ENCODE measurements around the gene ANKRD22.

Gene ANKRD22

DNA sequence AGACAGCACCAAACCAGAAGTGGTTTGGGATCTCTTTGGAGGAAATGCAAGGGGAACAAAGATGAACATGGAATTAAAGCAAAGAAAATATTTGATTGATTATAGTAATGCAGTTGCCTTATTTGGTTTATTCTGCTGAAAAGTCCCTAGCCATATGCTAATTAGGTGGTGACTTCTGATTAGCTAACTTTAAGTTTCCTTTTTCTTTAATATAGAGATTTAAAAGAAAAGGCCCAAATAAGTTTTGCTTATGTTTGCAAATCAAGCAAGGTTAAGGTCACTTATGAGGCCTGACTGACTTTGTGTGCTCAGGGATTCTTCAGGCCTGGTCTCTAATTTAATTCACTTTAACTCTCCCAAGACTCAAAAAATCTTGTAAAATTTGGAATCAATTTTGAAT is 6.2 kb upstream of the ANKRD22 start:
- no peak overlapping the region for H3K4me3 Mint-ChIP-seq
- H3K27ac Mint-ChIP-seq: no peak overlapping the region
- peaks cover 15% of the 10 kb centered on the region for H3K27me3 Mint-ChIP-seq (ENCODE audit: low read depth, poor library complexity)
- no peaks in the 10 kb centered on the region for H3K9me3 Mint-ChIP-seq
- H3K4me1 Mint-ChIP-seq: no peaks in the 10 kb centered on the region
- TF ChIP-seq, protein P1, sequence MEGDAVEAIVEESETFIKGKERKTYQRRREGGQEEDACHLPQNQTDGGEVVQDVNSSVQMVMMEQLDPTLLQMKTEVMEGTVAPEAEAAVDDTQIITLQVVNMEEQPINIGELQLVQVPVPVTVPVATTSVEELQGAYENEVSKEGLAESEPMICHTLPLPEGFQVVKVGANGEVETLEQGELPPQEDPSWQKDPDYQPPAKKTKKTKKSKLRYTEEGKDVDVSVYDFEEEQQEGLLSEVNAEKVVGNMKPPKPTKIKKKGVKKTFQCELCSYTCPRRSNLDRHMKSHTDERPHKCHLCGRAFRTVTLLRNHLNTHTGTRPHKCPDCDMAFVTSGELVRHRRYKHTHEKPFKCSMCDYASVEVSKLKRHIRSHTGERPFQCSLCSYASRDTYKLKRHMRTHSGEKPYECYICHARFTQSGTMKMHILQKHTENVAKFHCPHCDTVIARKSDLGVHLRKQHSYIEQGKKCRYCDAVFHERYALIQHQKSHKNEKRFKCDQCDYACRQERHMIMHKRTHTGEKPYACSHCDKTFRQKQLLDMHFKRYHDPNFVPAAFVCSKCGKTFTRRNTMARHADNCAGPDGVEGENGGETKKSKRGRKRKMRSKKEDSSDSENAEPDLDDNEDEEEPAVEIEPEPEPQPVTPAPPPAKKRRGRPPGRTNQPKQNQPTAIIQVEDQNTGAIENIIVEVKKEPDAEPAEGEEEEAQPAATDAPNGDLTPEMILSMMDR (IDR thresholded peaks at IDR 0.05): no peak
- DNase-seq: no peak
- H3K36me3 Mint-ChIP-seq (ENCODE audit: low read depth): no peaks in the 10 kb centered on the region

DNA sequence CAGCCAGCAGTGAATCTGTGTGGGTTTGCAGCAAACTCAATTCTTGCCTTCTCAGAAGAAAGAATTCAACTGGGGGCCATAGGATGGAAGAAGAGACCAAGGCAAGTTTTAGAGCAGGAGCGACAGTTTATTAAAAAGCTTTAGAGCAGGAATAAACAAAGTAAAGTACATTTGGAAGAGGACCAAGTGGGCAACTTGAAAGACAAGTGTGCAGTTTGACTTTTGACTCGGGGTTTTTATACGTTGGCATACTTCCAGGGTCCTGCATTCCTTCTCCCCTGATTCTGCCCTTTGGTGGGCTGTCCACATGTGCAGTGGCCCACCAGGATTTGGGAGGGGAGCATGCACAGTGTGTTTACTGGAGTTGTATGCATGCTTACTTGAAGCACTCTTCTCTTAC is 3.0 kb upstream of the ANKRD22 start:
- TF ChIP-seq, protein P1 (IDR thresholded peaks at IDR 0.05): no peak
- Mint-ChIP-seq H3K4me1 (peaks cover 5% of the 10 kb centered on the region), H3K9me3 (no peaks in the 10 kb centered on the region), H3K27ac (no peak overlapping the region), H3K4me3 (no peak overlapping the region), H3K36me3 (ENCODE audit: low read depth) (no peaks in the 10 kb centered on the region), H3K27me3 (ENCODE audit: low read depth, poor library complexity) (peaks cover 6% of the 10 kb centered on the region)
- DNase-seq: no peak

DNA sequence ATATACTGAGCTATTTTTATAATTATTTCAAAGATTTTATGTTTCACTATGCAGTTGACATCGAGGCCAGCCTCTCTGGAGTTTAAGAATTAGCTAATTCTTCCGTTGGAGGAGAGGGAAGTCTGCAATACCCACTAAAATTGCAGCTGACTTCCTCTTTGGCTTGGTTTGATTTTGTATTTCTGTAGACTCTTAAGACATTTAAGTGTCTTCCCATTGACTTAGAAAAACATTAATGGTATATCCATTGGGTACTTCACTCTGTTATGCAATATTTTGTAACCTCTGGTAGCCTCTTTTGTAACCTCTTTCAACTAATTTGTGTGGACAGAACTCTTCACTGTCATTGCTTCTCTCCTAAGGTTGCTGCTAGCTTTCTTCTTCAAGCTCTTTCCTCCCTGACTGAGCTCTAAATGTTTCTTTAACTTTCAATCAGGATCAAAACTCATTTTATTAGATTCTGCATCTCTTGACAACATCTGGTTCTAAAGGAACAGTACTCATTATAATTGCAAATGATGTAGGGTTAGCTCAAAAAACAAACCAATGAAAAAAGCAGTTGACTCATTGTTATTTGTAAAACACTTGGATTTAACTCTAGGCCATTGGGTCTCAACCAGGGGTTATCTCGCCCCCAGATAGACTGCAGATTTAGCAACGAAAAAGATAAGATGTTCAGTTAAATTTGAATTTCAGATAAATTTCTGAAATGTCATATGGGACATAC is 1.7 kb upstream of the ANKRD22 start:
- DNase-seq: no peak
- no peaks in the 10 kb centered on the region for H3K36me3 Mint-ChIP-seq (ENCODE audit: low read depth)
- TF ChIP-seq, protein P1 (IDR thresholded peaks at IDR 0.05): no peak
- H3K4me1 Mint-ChIP-seq: peaks cover 5% of the 10 kb centered on the region
- H3K9me3 Mint-ChIP-seq: no peaks in the 10 kb centered on the region
- H3K4me3 Mint-ChIP-seq: no peak overlapping the region
- peaks cover 6% of the 10 kb centered on the region for H3K27me3 Mint-ChIP-seq (ENCODE audit: low read depth, poor library complexity)
- no peak overlapping the region for H3K27ac Mint-ChIP-seq

DNA sequence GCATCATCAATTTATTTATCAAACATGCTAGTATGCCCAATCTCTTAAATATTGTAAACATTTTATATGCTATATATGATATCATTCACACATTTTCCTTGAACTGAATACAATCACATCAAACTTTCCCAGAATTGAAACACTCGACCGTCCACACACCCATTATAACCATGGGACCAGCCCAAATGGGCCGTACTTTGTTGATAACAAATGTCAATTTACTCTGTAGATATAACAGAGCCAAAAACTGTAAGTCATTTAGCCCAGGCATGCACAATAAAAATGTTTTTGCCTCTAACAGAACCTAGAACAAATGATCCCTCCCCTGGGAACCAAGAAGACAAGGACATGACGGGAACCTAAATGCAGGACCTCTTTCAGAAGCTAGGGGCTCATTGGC is 683 bp upstream of the ANKRD22 start:
- TF ChIP-seq, protein P1 (IDR thresholded peaks at IDR 0.05): no peak
- no peak overlapping the region for H3K27ac Mint-ChIP-seq
- DNase-seq: no peak
- no peaks in the 10 kb centered on the region for H3K36me3 Mint-ChIP-seq (ENCODE audit: low read depth)
- no peak overlapping the region for H3K4me3 Mint-ChIP-seq
- peaks cover 5% of the 10 kb centered on the region for H3K4me1 Mint-ChIP-seq
- H3K27me3 Mint-ChIP-seq (ENCODE audit: low read depth, poor library complexity): peaks cover 6% of the 10 kb centered on the region
- no peaks in the 10 kb centered on the region for H3K9me3 Mint-ChIP-seq

DNA sequence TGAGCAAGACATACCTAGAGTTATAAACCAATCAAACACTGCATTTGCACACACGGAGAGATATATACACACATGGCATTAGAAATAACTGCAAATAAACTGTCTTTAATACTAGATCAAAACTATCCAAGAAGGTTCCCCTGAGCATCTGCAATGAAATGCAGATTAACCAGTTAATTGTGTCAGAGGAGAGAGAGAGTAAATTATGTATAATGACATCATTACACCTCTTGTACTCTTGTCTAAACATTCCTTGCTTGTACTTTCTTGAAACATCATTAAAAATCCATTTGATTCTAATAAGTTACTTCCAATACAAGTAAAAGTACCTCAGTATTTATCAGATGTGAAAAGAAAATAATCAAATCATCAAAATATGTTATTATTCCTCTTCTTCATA is 932 bp downstream of the ANKRD22 start:
- Mint-ChIP-seq H3K4me3 (no peak overlapping the region), H3K27me3 (ENCODE audit: low read depth, poor library complexity) (peaks cover 6% of the 10 kb centered on the region), H3K27ac (no peak overlapping the region), H3K36me3 (ENCODE audit: low read depth) (no peaks in the 10 kb centered on the region), H3K9me3 (no peaks in the 10 kb centered on the region), H3K4me1 (peaks cover 5% of the 10 kb centered on the region)
- no peak for DNase-seq
- TF ChIP-seq, protein P1 (IDR thresholded peaks at IDR 0.05): no peak

DNA sequence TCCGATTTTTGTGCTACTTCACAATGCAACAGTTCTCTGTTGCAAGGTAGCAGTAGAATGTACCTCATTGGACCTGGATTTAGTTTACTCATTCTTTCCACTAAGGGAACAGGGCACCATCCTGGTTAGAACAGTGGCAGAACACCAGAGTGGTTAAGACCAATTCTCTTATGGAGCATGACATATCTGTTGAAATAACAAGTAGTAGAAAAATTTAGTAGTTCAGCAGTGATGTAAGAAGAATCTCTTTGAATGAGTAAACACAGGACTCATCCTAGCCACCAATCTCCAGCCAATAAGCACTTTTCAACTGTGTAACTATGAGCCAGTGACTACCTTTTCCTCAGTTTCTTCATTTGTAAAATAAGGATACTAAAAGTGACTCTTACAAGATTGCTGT is 2.4 kb downstream of the ANKRD22 start:
- Mint-ChIP-seq H3K4me1 (peaks cover 5% of the 10 kb centered on the region), H3K4me3 (no peak overlapping the region), H3K9me3 (no peaks in the 10 kb centered on the region), H3K27ac (no peak overlapping the region), H3K36me3 (ENCODE audit: low read depth) (no peaks in the 10 kb centered on the region), H3K27me3 (ENCODE audit: low read depth, poor library complexity) (peaks cover 4% of the 10 kb centered on the region)
- no peak for DNase-seq
- TF ChIP-seq, protein P1 (IDR thresholded peaks at IDR 0.05): no peak

Data from nephron progenitor cell (in vitro differentiated cells).